HCT116 (cell line): ENCODE results near the gene CTNNB1. TPM values are rescaled to one million over a fixed set of nuclear protein-coding genes. Genes with fewer than 3 reads are reported as not detected.

Experiments used
- ATAC-seq: fragments of 200-7000 bp; cut with Tn5 transposase; 2 replicates; pipeline ENCODE4 v1.9.1; 2020; ENCODE audit warnings: mild to moderate bottlenecking, moderate library complexity
- BruUV-seq: library from RNA; stranded (reverse); fragments of 400-500 nt; replicated peaks from 2 replicates; lab custom pipeline; 2021; lab: Mats Ljungman, UMichigan
- CTCF ChIA-PET: fragments of 300-600 bp; sonication (Branson Sonifier 250); formaldehyde crosslinking; loops from one replicate; lab custom pipeline; 2021; ENCODE audit warnings: antibody characterized with exemption; lab: Charles Lee
- POLR2A ChIA-PET: fragments of 300-600, 350-600 bp; sonication (Branson Sonifier 250); formaldehyde crosslinking; loops from one replicate; lab custom pipeline; 2021; ENCODE audit warnings: antibody characterized with exemption; lab: Charles Lee
- RAD21 ChIA-PET, 2 experiments: fragments of 300-600 bp; sonication (Branson Sonifier 250); formaldehyde crosslinking; loops; one replicate each; lab custom pipeline; 2023; ENCODE audit warnings: low total read pairs in 2 of 2; ENCODE audit not compliant: uncharacterized antibody in 2 of 2, unreplicated experiment in 2 of 2, low non-redundant PET in 1 of 2; lab: Charles Lee
- DNase-seq: peaks from one replicate; pipeline ENCODE4 v3.0.0-alpha.2; 2010; ENCODE audit warnings: low read depth, low spot score
- H2AFZ ChIP-seq: fragments of 200-600 bp; shearing (Covaris generic), sonication (generic); 2 replicates; pipeline ENCODE4 v1.6.1; 2017; ENCODE audit warnings: low read depth, mixed run types, mixed read lengths, antibody characterized with exemption, low read length; ENCODE audit not compliant: poor library complexity, severe bottlenecking
- H3K27ac ChIP-seq: 2 replicates; pipeline ENCODE4 v1.5.1; 2012; ENCODE audit warnings: low read depth, low read length
- H3K27me3 ChIP-seq: fragments of 200-600 bp; sonication (generic); 2 replicates; pipeline ENCODE4 v1.6.1; 2016; ENCODE audit warnings: mixed run types, low read length, mixed read lengths; ENCODE audit not compliant: insufficient read depth
- H3K36me3 ChIP-seq, 2 experiments: fragments of 200-500 bp in 1 of 2; fragments of 200-600 bp in 1 of 2; sonication (Bioruptor generic) in 1 of 2; sonication (generic) in 1 of 2; 2 replicates each; pipeline versions ENCODE4 v1.5.1 to v1.6.1; 2014 to 2016; ENCODE audit warnings: low read length in 2 of 2, inconsistent platforms in 1 of 2, mixed read lengths in 1 of 2, mixed run types in 1 of 2; ENCODE audit not compliant: insufficient read depth in 2 of 2, control insufficient read depth in 1 of 2
- H3K4me1 ChIP-seq, 2 experiments: fragments of 200-600 bp in 1 of 2; sonication (generic) in 1 of 2; 2 replicates each; pipeline versions ENCODE4 v1.5.1 to v1.6.1; 2012 to 2017; ENCODE audit warnings: low read length in 2 of 2, inconsistent platforms in 1 of 2, mild to moderate bottlenecking in 1 of 2, mixed read lengths in 1 of 2, mixed run types in 1 of 2, moderate library complexity in 1 of 2; ENCODE audit not compliant: insufficient read depth in 2 of 2, control insufficient read depth in 1 of 2
- H3K4me2 ChIP-seq: fragments of 200-600 bp; sonication (generic); 2 replicates; pipeline ENCODE4 v1.6.1; 2017; ENCODE audit warnings: mixed run types, low read length, mixed read lengths
- H3K4me3 ChIP-seq, 2 experiments: fragments of 200-600 bp in 1 of 2; sonication (generic) in 1 of 2; replicated peaks in 1 of 2; 2 replicates each; pipeline ENCODE4 v1.5.1; 2011 to 2016; ENCODE audit warnings: low read length in 2 of 2, control low read depth in 1 of 2, low read depth in 1 of 2, mild to moderate bottlenecking in 1 of 2, mixed read lengths in 1 of 2, mixed run types in 1 of 2
- H3K79me2 ChIP-seq: fragments of 200-600 bp; sonication (generic); 2 replicates; pipeline ENCODE4 v1.6.1; 2017; ENCODE audit warnings: mild to moderate bottlenecking, mixed run types, low read length, moderate library complexity, mixed read lengths; ENCODE audit not compliant: insufficient read depth
- H3K9ac ChIP-seq: fragments of 200-600 bp; sonication (generic); 2 replicates; pipeline ENCODE4 v1.6.1; 2016; ENCODE audit warnings: low read length, mixed read lengths
- H3K9me2 ChIP-seq: fragments of 200-600 bp; sonication (generic), shearing (Covaris generic); 2 replicates; pipeline ENCODE4 v1.6.1; 2017; ENCODE audit warnings: mixed run types, mild to moderate bottlenecking, moderate library complexity; ENCODE audit not compliant: insufficient read depth
- H3K9me3 ChIP-seq, 2 experiments: fragments of 200-500 bp in 1 of 2; fragments of 200-600 bp in 1 of 2; sonication (Bioruptor generic) in 1 of 2; sonication (generic) in 1 of 2; 2 replicates each; pipeline ENCODE4 v1.6.1; 2014 to 2017; ENCODE audit warnings: low read length in 2 of 2, mixed read lengths in 2 of 2, inconsistent platforms in 1 of 2, low read depth in 1 of 2, mild to moderate bottlenecking in 1 of 2, mixed run types in 1 of 2, moderate library complexity in 1 of 2; ENCODE audit not compliant: control insufficient read depth in 1 of 2, insufficient read depth in 1 of 2
- H4K20me1 ChIP-seq: fragments of 200-600 bp; sonication (generic), shearing (Covaris generic); 2 replicates; pipeline ENCODE4 v1.6.1; 2017; ENCODE audit warnings: mixed run types, mild to moderate bottlenecking, moderate library complexity; ENCODE audit not compliant: insufficient read depth
- ATF3 ChIP-seq: IDR thresholded peaks from 2 replicates; pipeline ENCODE4 v1.6.1; 2012
- CBX3 ChIP-seq: IDR thresholded peaks from 2 replicates; pipeline ENCODE4 v1.6.1; 2012; ENCODE audit warnings: low read depth
- CEBPB ChIP-seq: IDR thresholded peaks from 2 replicates; pipeline ENCODE4 v1.6.1; 2012; ENCODE audit warnings: low read depth
- CTCF ChIP-seq, 3 experiments: fragments of 200-600 bp in 1 of 3; sonication (generic) in 1 of 3; IDR thresholded peaks in 2 of 3; conservative IDR thresholded peaks in 1 of 3; 2 replicates each; pipeline ENCODE4 v1.5.1; 2012 to 2017; ENCODE audit warnings: low read depth in 2 of 3, low read length in 2 of 3, antibody characterized with exemption in 1 of 3, borderline replicate concordance in 1 of 3, control low read depth in 1 of 3, mild to moderate bottlenecking in 1 of 3, mixed read lengths in 1 of 3, mixed run types in 1 of 3, moderate library complexity in 1 of 3; ENCODE audit not compliant: insufficient read depth in 1 of 3
- EGR1 ChIP-seq: IDR thresholded peaks from 2 replicates; pipeline ENCODE4 v1.6.1; 2012; ENCODE audit warnings: low read depth
- ELF1 ChIP-seq: IDR thresholded peaks from 2 replicates; pipeline ENCODE4 v1.6.1; 2012; ENCODE audit warnings: low read depth, borderline replicate concordance
- EZH2phosphoT487 ChIP-seq: fragments of 200-600 bp; IDR thresholded peaks from 2 replicates; pipeline ENCODE4 v1.6.1; 2018; ENCODE audit warnings: antibody characterized with exemption, borderline replicate concordance
- FOSL1 ChIP-seq: IDR thresholded peaks from 2 replicates; pipeline ENCODE4 v1.6.1; 2012; ENCODE audit warnings: low read depth
- POLR2AphosphoS5 ChIP-seq: IDR thresholded peaks from 2 replicates; pipeline ENCODE4 v1.6.1; 2011; ENCODE audit warnings: mild to moderate bottlenecking, low read depth, low read length, moderate library complexity
- RAD21 ChIP-seq: IDR thresholded peaks from 2 replicates; pipeline ENCODE4 v1.6.1; 2012; ENCODE audit warnings: low read depth, mild to moderate bottlenecking
- REST ChIP-seq: IDR thresholded peaks from 2 replicates; pipeline ENCODE4 v1.6.1; 2012; ENCODE audit warnings: low read depth
- SIN3A ChIP-seq: IDR thresholded peaks from 2 replicates; pipeline ENCODE4 v1.6.1; 2012; ENCODE audit warnings: low read depth
- SP1 ChIP-seq: IDR thresholded peaks from 2 replicates; pipeline ENCODE4 v1.6.1; 2012; ENCODE audit warnings: low read depth
- SRF ChIP-seq: IDR thresholded peaks from 2 replicates; pipeline ENCODE4 v1.6.1; 2012; ENCODE audit warnings: low read depth
- TCF7L2 ChIP-seq: IDR thresholded peaks from 2 replicates; pipeline ENCODE4 v1.7.0; 2011; ENCODE audit warnings: borderline replicate concordance, inconsistent platforms; ENCODE audit not compliant: insufficient read depth, insufficient read length; ENCODE audit errors: extremely low read depth
- YY1 ChIP-seq: IDR thresholded peaks from 2 replicates; pipeline ENCODE4 v1.6.1; 2011; ENCODE audit warnings: low read length, low read depth, moderate library complexity, mild to moderate bottlenecking; ENCODE audit not compliant: insufficient replicate concordance; ENCODE audit errors: extremely low read depth
- ZFX ChIP-seq: fragments of 450-650 bp; IDR thresholded peaks from 2 replicates; pipeline ENCODE4 v1.6.1; 2017
- ZNF274 ChIP-seq: fragments of 200-500 bp; sonication (Bioruptor generic); IDR thresholded peaks from 2 replicates; pipeline ENCODE4 v1.6.1; 2014; ENCODE audit warnings: mild to moderate bottlenecking, low read depth, low read length, inconsistent platforms
- intact Hi-C: fragments of 100-400 bp; cut with micrococcal nuclease; formaldehyde crosslinking; loops from 2 replicates; pipeline ENCODE4 v1.10.0; 2022
- total RNA-seq: library from RNA; stranded (reverse); gene quantifications from one replicate; pipeline ENCODE4 v1.2.1, GENCODE V29; 2021; ENCODE audit not compliant: unreplicated experiment

Gene CTNNB1
- total RNA-seq, 1 experiment from 2014 or later, result 265 TPM

GRCh38 chr3:41223691-41224090, 24.4 kb downstream of the CTNNB1 start:
- intact Hi-C loops, result no loop called here
- peaks cover 16% of the 10 kb centered on the region; the same call in 1 of the 2 replicates for H4K20me1 ChIP-seq

More at GRCh38 chr3:41223691-41224090, 24.4 kb downstream of the CTNNB1 start:
- CTCF ChIA-PET, result no interaction called here
- Histone ChIP-seq H3K4me2 (no peak overlapping the region), H3K27me3 (no peaks in the 10 kb centered on the region), H3K4me3 (no peak overlapping the region), H3K9ac (no peak overlapping the region), H3K36me3 (peaks cover 29 to 39% of the 10 kb centered on the region in 2 experiments; a peak in 3 of 4 replicates), H3K9me2 (no peaks in the 10 kb centered on the region), H3K4me1 (no peaks in the 10 kb centered on the region), H2AFZ (no peak overlapping the region), H3K9me3 (no peaks in the 10 kb centered on the region), H3K27ac (no peak overlapping the region), H3K79me2 (peaks cover 97% of the 10 kb centered on the region)
- TF ChIP-seq ATF3, result no peak
- TF ChIP-seq EZH2phosphoT487, result no peak
- TF ChIP-seq RAD21, result no peak
- no peak for TF ChIP-seq SIN3A
- no peak for TF ChIP-seq ELF1
- no peak for TF ChIP-seq TCF7L2
- no peak for TF ChIP-seq CEBPB
- TF ChIP-seq REST, result no peak
- TF ChIP-seq ZNF274, result no peak
- TF ChIP-seq ZFX, result no peak
- TF ChIP-seq CBX3, result no peak
- no peak for TF ChIP-seq POLR2AphosphoS5
- no peak for TF ChIP-seq SRF
- TF ChIP-seq SP1, result no peak
- no peak for TF ChIP-seq FOSL1
- TF ChIP-seq EGR1, result no peak
- no peak for TF ChIP-seq CTCF (IDR thresholded peaks at IDR 0.05 in 2 of 3, conservative IDR thresholded peaks at IDR 0.05 in 1 of 3; ENCODE audit: borderline replicate concordance in 1 of 3, insufficient read depth in 1 of 3, low read depth in 2 of 3, low read length in 2 of 3)
- no peak for TF ChIP-seq YY1
- POLR2A ChIA-PET, result no interaction called here
- ATAC-seq (no peak), DNase-seq (no peak)
- RAD21 ChIA-PET, result interaction anchor here in 1 of 2 experiments (0.7 kb wide), 1 partner anchor 9 kb away, joined by 3 read pairs; no protein-coding TSS in a partner anchor
- no TSS peak for BruUV-seq
